ENCODE data around the gene PCNX1. TPM values are rescaled to one million over a fixed set of nuclear protein-coding genes. Genes with fewer than 3 reads are reported as not detected.

PCNX1 gene
- polyA plus RNA-seq, 1 experiment: 54.2 TPM

DNA sequence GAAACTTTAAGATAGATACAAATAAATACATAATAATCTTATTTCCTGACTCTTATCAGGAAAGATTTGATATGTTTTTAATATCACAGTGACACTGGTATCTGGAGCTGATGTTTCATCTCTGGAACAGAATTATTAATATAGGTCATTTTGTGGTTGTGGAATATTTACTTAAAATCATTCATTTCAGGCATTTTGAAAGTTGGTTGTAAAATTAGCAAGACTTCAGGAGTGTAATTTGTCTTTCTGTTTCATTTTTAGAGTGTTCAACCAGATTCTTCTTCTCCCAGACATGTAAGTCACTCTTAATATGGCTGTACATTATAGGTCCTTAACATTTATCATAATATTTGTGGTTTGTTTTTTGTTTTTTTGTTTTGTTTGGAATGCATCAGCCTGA, 115.7 kb downstream of the PCNX1 start:
- no peak for DNase-seq (ENCODE audit: low read depth, low spot score)
- Histone ChIP-seq H3K27me3 (ENCODE audit: control insufficient read depth, insufficient read depth, low read length) (no peaks in the 10 kb centered on the region), H3K4me3 (ENCODE audit: low read depth, low read length) (no peak overlapping the region), H3K9me3 (ENCODE audit: control insufficient read depth, insufficient read depth, low read length) (peaks cover 2% of the 10 kb centered on the region; the same call in 1 of the 2 replicates), H3K27ac (ENCODE audit: low read depth, low read length) (no peak overlapping the region)
- CTCF ChIA-PET: interaction anchor here (1.2 to 2.7 kb wide), 3 partner anchors 12 to 832 kb away, joined by 3 to 10 read pairs (median 3); no protein-coding TSS in a partner anchor
- POLR2A ChIA-PET: no interaction called here
- TF ChIP-seq, protein P1, sequence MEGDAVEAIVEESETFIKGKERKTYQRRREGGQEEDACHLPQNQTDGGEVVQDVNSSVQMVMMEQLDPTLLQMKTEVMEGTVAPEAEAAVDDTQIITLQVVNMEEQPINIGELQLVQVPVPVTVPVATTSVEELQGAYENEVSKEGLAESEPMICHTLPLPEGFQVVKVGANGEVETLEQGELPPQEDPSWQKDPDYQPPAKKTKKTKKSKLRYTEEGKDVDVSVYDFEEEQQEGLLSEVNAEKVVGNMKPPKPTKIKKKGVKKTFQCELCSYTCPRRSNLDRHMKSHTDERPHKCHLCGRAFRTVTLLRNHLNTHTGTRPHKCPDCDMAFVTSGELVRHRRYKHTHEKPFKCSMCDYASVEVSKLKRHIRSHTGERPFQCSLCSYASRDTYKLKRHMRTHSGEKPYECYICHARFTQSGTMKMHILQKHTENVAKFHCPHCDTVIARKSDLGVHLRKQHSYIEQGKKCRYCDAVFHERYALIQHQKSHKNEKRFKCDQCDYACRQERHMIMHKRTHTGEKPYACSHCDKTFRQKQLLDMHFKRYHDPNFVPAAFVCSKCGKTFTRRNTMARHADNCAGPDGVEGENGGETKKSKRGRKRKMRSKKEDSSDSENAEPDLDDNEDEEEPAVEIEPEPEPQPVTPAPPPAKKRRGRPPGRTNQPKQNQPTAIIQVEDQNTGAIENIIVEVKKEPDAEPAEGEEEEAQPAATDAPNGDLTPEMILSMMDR (IDR thresholded peaks at IDR 0.05; ENCODE audit: low read depth, low read length): no peak

GRCh38 chr14:71029236-71029781, 122.0 kb downstream of the PCNX1 start:
- H3K27ac ChIP-seq (ENCODE audit: low read depth, low read length): no peak overlapping the region
- TF ChIP-seq, protein P1 (IDR thresholded peaks at IDR 0.05; ENCODE audit: low read depth, low read length): no peak
- CTCF ChIA-PET: interaction anchor here (1.0 kb wide), 1 partner anchor 21 kb away, joined by 4 read pairs; no protein-coding TSS in a partner anchor

GRCh38 chr14:71031000-71031399, 123.7 kb downstream of the PCNX1 start:
- CTCF ChIA-PET: no interaction called here
- TF ChIP-seq, protein P1 (IDR thresholded peaks at IDR 0.05; ENCODE audit: low read depth, low read length): no peak
- H3K27ac ChIP-seq (ENCODE audit: low read depth, low read length): no peak overlapping the region
- H3K27me3 ChIP-seq (ENCODE audit: control insufficient read depth, insufficient read depth, low read length): no peaks in the 10 kb centered on the region
- no peak for DNase-seq (ENCODE audit: low read depth, low spot score)
- H3K9me3 ChIP-seq (ENCODE audit: control insufficient read depth, insufficient read depth, low read length): no peaks in the 10 kb centered on the region
- POLR2A ChIA-PET: no interaction called here
- no peak overlapping the region for H3K4me3 ChIP-seq (ENCODE audit: low read depth, low read length)

More at GRCh38 chr14:71029236-71029781, 122.0 kb downstream of the PCNX1 start:
- no peak for DNase-seq (ENCODE audit: low read depth, low spot score)
- Histone ChIP-seq H3K27me3 (ENCODE audit: control insufficient read depth, insufficient read depth, low read length) (no peaks in the 10 kb centered on the region), H3K9me3 (ENCODE audit: control insufficient read depth, insufficient read depth, low read length) (no peaks in the 10 kb centered on the region), H3K4me3 (ENCODE audit: low read depth, low read length) (no peak overlapping the region)
- POLR2A ChIA-PET: no interaction called here

GRCh38 chr14:71036433-71036832, 129.2 kb downstream of the PCNX1 start:
- POLR2A ChIA-PET: no interaction called here
- H3K4me3 ChIP-seq (ENCODE audit: low read depth, low read length): no peak overlapping the region
- H3K9me3 ChIP-seq (ENCODE audit: control insufficient read depth, insufficient read depth, low read length): no peaks in the 10 kb centered on the region
- CTCF ChIA-PET: interaction anchor here (0.5 kb wide), 1 partner anchor 24 kb away, joined by 4 read pairs; no protein-coding TSS in a partner anchor
- TF ChIP-seq, protein P1 (IDR thresholded peaks at IDR 0.05; ENCODE audit: low read depth, low read length): no peak
- H3K27me3 ChIP-seq (ENCODE audit: control insufficient read depth, insufficient read depth, low read length): no peaks in the 10 kb centered on the region
- no peak for DNase-seq (ENCODE audit: low read depth, low spot score)
- no peak overlapping the region for H3K27ac ChIP-seq (ENCODE audit: low read depth, low read length)

DNA sequence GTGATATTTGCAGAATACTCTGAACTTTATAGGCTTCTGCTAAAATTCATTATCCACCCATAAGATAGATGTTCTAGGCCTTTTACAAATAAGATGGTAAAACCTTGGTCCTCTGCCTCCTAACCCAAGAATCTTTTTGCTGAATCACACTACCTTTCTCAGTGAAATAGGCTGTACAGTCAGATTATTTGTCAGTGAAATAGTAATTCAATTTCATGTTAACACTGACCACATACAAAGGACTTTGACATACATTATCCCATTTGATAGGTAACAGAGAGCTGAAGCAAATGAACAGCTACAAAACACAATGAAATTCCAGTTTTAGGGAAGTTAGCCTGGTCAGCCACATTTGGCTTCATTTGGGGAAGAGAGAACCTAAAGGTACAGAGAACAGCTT, 141.1 kb downstream of the PCNX1 start:
- DNase-seq (ENCODE audit: low read depth, low spot score): no peak
- Histone ChIP-seq H3K4me3 (ENCODE audit: low read depth, low read length) (no peak overlapping the region), H3K27me3 (ENCODE audit: control insufficient read depth, insufficient read depth, low read length) (no peaks in the 10 kb centered on the region), H3K27ac (ENCODE audit: low read depth, low read length) (no peak overlapping the region), H3K9me3 (ENCODE audit: control insufficient read depth, insufficient read depth, low read length) (no peaks in the 10 kb centered on the region; the same call in 1 of the 2 replicates)
- ChIA-PET CTCF (interaction anchor here (1.0 kb wide), 1 partner anchor 704 kb away, joined by 4 read pairs; no protein-coding TSS in a partner anchor), POLR2A (no interaction called here)
- TF ChIP-seq, protein P1 (IDR thresholded peaks at IDR 0.05; ENCODE audit: low read depth, low read length): no peak
